Thoracic aorta (tissue), 2 donors: ENCODE results near the gene IQCE. TPM values are rescaled to one million over a fixed set of nuclear protein-coding genes. Genes with fewer than 3 reads are reported as not detected.

ENCODE experiments used
- ATAC-seq: fragments of 150-250 bp; one replicate; pipeline ENCODE4 v1.8.0; 2017; ENCODE audit warnings: low read depth; ENCODE audit not compliant: insufficient number of reproducible peaks, low FRiP score
- DNase-seq: peaks from one replicate; pipeline ENCODE4 v3.0.0-alpha.2; 2020; ENCODE audit warnings: low spot score
- H3K27ac ChIP-seq, 2 donors: fragments of 200-600 bp; sonication (generic); 1 replicate in 1 of 2; 2 replicates in 1 of 2; pipeline ENCODE4 v1.5.1; 2016; ENCODE audit warnings: mild to moderate bottlenecking in 2 of 2, moderate library complexity in 2 of 2
- H3K27me3 ChIP-seq: fragments of 200-600 bp; sonication (generic); replicated peaks from 2 replicates; pipeline ENCODE4 v1.6.0; 2016; ENCODE audit warnings: mild to moderate bottlenecking; ENCODE audit not compliant: insufficient read depth
- H3K36me3 ChIP-seq: fragments of 200-600 bp; sonication (generic); one replicate; pipeline ENCODE4 v1.5.1; 2016
- H3K4me1 ChIP-seq, 2 donors: fragments of 200-600 bp; sonication (generic); 1 replicate in 1 of 2; 2 replicates in 1 of 2; pipeline versions ENCODE4 v1.5.1 to v1.6.0; 2016; ENCODE audit warnings: low read depth in 2 of 2, mild to moderate bottlenecking in 1 of 2; ENCODE audit not compliant: control insufficient read depth in 1 of 2
- H3K4me3 ChIP-seq: fragments of 200-600 bp; sonication (generic); 2 replicates; pipeline ENCODE4 v1.5.1; 2016; ENCODE audit warnings: mild to moderate bottlenecking
- H3K9me3 ChIP-seq: fragments of 200-600 bp; sonication (generic); 2 replicates; pipeline ENCODE4 v1.5.1; 2016
- total RNA-seq, 2 donors: library from RNA; depleted of rRNA; stranded (reverse); fragments of >200 nt; gene quantifications; one replicate each; pipeline versions ENCODE4 v1.1.0 to v1.2.3, GENCODE V29; 2016
- TF ChIP-seq, protein P1 (sequence below): fragments of 200-600 bp; sonication (generic); IDR thresholded peaks from one replicate; pipeline ENCODE4 v1.5.1; 2019; ENCODE audit warnings: antibody characterized with exemption

IQCE gene
- total RNA-seq, 2 donors from 2014 or later, result 10.6 to 40.1 TPM

DNA sequence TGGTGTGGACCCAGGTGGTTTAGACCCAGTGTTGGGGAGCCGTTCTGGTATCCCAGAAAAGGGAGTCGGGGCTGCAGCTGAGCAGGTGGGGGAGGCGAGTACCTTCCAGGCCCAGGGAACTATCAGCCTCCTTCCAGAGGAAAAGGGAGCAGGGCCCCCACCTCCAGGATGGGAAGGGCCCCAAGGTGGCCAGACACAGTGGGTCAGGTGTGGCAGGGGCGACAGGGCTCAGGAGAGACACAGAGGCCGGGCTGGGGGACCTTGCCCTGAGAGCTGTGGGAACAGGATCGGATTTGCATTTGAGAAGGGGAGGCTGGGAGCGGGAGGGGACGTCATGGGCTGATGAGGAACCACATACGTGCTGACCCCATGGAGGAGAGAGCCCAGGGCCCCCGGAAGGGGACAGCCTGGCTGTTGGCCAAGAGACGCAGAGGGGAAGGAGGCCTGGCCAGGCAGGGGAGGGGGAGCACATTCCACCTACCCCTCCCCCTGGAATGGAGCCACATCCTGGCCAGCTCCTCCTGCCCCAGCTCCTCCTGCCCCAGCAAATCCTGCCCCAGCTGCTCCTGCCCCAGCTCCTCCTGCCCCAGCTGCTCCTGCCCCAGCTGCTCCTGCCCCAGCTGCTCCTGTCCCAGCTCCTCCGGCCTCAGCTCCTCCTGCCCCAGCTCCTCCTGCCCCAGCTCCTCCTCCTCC is 63.3 kb downstream of the IQCE start:
- H3K4me3 ChIP-seq, result no peak overlapping the region
- no peak for DNase-seq
- no peak for ATAC-seq
- no peaks in the 10 kb centered on the region for H3K36me3 ChIP-seq
- no peak overlapping the region for H3K27ac ChIP-seq
- no peaks in the 10 kb centered on the region for H3K27me3 ChIP-seq
- TF ChIP-seq, protein P1, sequence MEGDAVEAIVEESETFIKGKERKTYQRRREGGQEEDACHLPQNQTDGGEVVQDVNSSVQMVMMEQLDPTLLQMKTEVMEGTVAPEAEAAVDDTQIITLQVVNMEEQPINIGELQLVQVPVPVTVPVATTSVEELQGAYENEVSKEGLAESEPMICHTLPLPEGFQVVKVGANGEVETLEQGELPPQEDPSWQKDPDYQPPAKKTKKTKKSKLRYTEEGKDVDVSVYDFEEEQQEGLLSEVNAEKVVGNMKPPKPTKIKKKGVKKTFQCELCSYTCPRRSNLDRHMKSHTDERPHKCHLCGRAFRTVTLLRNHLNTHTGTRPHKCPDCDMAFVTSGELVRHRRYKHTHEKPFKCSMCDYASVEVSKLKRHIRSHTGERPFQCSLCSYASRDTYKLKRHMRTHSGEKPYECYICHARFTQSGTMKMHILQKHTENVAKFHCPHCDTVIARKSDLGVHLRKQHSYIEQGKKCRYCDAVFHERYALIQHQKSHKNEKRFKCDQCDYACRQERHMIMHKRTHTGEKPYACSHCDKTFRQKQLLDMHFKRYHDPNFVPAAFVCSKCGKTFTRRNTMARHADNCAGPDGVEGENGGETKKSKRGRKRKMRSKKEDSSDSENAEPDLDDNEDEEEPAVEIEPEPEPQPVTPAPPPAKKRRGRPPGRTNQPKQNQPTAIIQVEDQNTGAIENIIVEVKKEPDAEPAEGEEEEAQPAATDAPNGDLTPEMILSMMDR, result no peak
- H3K9me3 ChIP-seq, result no peaks in the 10 kb centered on the region
- peaks cover 8 to 55% of the 10 kb centered on the region in 2 donors for H3K4me1 ChIP-seq

DNA sequence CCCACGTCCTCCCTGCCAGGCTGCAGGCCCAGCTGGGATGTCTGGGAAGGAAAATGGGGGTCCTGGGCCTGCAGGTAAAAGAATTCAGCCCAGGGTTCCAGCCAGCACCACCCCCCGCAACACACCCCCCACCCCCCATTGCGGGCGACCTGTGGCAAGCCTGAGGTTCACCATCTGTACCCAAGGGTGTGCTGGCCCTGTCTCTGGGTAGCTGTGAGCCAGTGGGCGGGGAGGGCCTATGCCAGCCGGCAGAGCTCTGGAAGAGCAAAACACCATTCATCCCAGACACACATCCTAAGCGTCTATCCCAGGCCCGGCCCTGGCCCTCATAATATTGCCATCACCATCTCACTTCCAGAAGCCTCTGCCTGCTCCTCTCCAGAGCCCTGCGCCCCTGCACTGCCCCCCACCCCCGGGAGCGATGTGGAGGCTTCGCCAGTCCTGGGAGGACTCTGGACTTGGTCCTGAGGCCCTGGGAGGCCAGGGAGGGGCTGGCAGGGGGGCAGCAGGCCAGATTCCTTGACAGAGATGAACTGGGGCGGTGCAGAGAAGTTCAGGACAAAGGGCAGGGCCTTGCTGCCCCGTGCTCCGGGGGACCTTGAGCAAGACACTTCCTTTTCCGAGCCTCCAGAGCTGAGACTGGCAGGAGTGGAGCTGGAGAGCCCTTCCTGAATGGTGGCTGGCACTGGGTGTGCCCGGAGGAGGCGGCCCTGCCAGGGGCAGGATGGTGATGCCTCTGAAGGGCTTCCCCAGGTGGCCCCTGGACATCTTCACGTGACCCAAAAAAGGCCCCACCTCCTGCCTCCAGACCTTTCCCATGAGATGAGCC is 64.3 kb downstream of the IQCE start:
- no peak for ATAC-seq

DNA sequence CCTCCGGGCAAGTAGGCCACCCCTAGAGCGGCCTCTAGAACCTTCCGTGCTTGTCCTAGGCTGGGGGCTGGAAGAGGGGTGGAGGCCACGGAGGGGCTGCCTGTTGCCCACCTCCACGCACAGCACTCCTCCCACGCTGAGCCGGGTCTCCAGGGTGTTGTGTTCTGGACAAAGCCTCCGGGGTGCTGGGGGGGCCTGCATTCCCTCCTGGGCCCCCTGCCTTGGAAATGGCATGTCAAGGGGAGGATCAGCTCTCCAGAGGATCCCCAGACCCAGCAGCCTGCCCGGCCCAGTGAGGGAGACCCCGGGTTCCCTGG is 64.9 kb downstream of the IQCE start:
- Histone ChIP-seq H3K27ac (no peak overlapping the region), H3K27me3 (no peaks in the 10 kb centered on the region), H3K36me3 (no peaks in the 10 kb centered on the region), H3K4me1 (peaks cover 6 to 41% of the 10 kb centered on the region in 2 donors), H3K4me3 (no peak overlapping the region), H3K9me3 (no peaks in the 10 kb centered on the region)
- ATAC-seq (no peak), DNase-seq (no peak)
- TF ChIP-seq, protein P1, result no peak

More for the DNA sequence above, 64.3 kb downstream of the IQCE start:
- Histone ChIP-seq H3K27ac (no peak overlapping the region), H3K9me3 (no peaks in the 10 kb centered on the region), H3K36me3 (no peaks in the 10 kb centered on the region), H3K4me1 (peaks cover 6 to 47% of the 10 kb centered on the region in 2 donors), H3K27me3 (no peaks in the 10 kb centered on the region), H3K4me3 (no peak overlapping the region)
- TF ChIP-seq, protein P1, result no peak
- no peak for DNase-seq

DNA sequence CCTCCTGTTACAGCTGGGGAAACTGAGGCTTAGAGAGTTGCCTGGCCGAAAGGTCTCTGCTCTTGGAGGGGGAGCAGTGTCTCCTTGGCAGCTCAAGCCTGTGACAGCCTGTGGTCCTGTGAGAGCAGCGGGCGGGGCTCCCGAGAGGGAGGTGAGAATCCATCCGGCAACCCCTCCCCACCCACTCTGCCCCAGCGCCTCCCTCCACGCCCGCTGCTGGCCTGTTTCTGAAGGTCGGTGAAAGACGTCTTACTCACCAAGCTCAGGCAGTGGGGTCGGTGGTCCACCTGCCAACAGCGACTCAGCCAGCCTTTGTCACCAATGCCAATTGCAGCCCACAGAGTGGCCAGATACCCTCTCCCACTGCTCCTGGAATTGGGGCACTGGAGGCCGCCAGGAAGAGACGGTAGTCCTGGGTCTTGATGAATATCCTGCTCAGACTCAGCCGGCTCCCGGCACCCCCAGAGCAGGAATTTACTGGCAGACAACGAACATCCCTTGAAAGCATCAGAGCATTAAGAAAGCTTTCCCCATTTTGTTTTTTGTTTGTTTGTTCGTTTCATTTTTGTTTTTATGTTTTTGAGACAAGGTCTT is 65.6 kb downstream of the IQCE start:
- Histone ChIP-seq H3K36me3 (no peaks in the 10 kb centered on the region), H3K4me3 (no peak overlapping the region), H3K4me1 (peaks cover 6 to 35% of the 10 kb centered on the region in 2 donors), H3K27me3 (no peaks in the 10 kb centered on the region), H3K9me3 (no peaks in the 10 kb centered on the region), H3K27ac (no peak overlapping the region)
- no peak for ATAC-seq
- no peak for DNase-seq
- TF ChIP-seq, protein P1, result no peak

DNA sequence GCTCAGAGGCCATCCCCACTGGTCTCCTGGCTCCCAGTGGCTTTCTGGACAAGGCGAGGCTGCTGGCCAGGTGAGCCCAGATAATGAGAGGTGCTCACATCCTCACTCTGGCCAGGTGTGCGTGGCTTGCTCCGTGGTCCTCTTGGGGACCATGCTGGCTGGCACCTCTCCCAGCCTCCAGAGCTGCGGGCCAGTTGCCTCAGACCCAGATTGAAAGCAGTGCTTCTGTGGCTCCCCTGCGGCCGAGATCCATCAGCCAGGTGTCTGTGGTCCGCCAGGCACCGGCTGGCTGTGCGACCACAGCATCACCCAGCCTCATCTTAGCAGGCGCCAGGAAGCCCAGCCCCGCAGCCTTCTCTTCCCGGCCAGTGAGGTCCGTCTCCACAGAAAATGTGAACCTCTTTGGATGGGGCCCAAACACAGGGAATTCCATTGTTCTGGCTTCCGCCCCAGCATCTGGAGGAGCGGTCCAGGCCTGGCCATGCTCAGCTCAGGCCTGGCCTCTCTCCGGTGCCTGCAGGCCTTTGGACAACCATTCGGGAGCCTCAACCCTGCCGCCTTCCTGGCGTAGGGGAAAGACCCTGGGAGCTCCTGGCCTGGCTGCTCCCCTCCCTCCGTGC is 67.8 kb downstream of the IQCE start:
- Histone ChIP-seq H3K36me3 (no peaks in the 10 kb centered on the region), H3K27ac (peak overlapping the region in 1 of 2 donors; percentile 36), H3K4me1 (peaks cover 7 to 27% of the 10 kb centered on the region in 2 donors), H3K27me3 (no peaks in the 10 kb centered on the region), H3K9me3 (no peaks in the 10 kb centered on the region), H3K4me3 (no peak overlapping the region)
- ATAC-seq (no peak), DNase-seq (no peak)
- TF ChIP-seq, protein P1, result no peak
